ENCODE results near the gene WDR75. TPM values are rescaled to one million over a fixed set of nuclear protein-coding genes. Genes with fewer than 3 reads are reported as not detected.

The WDR75 gene
- total and polyA plus RNA-seq, 4 donors: 16.3 to 50.1 (median 23.2) TPM

- TF ChIP-seq, protein P1, sequence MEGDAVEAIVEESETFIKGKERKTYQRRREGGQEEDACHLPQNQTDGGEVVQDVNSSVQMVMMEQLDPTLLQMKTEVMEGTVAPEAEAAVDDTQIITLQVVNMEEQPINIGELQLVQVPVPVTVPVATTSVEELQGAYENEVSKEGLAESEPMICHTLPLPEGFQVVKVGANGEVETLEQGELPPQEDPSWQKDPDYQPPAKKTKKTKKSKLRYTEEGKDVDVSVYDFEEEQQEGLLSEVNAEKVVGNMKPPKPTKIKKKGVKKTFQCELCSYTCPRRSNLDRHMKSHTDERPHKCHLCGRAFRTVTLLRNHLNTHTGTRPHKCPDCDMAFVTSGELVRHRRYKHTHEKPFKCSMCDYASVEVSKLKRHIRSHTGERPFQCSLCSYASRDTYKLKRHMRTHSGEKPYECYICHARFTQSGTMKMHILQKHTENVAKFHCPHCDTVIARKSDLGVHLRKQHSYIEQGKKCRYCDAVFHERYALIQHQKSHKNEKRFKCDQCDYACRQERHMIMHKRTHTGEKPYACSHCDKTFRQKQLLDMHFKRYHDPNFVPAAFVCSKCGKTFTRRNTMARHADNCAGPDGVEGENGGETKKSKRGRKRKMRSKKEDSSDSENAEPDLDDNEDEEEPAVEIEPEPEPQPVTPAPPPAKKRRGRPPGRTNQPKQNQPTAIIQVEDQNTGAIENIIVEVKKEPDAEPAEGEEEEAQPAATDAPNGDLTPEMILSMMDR (IDR thresholded peaks at IDR 0.05; ENCODE audit: control extremely low read depth, extremely low read depth): no peak
- Histone ChIP-seq H3K9me3 (ENCODE audit: control insufficient read depth in 4 of 4, insufficient read depth in 3 of 4, low read length in 3 of 4) (no peaks in the 10 kb centered on the region), H3K27ac (ENCODE audit: low read depth in 1 of 2, low read length in 1 of 2) (peak overlapping the region in 1 of 2 donors; percentile 45), H3K4me1 (ENCODE audit: control insufficient read depth in 5 of 5, insufficient read depth in 5 of 5, low read length in 5 of 5) (peaks cover 0 to 33% (median 7%) of the 10 kb centered on the region in 5 donors), H3K27me3 (ENCODE audit: control insufficient read depth in 3 of 3, insufficient read depth in 3 of 3, low read length in 2 of 3) (no peaks in the 10 kb centered on the region), H3K4me3 (no peak overlapping the region), H3K9ac (ENCODE audit: insufficient read depth in 1 of 2, low read length in 2 of 2) (no peak overlapping the region), H3K36me3 (ENCODE audit: control insufficient read depth in 4 of 4, insufficient read depth in 4 of 4, low read length in 4 of 4) (no peaks in the 10 kb centered on the region)
- ATAC-seq (ENCODE audit: insufficient read depth, low FRiP score) (no peak), DNase-seq (no peak)
- WGBS, 2 donors: 98% methylated on average over 1 of the region's 1 CpG
These were observed 33.0 kb upstream of the WDR75 start for GRCh38 chr2:189408294-189408693.

- H3K4me1 ChIP-seq (ENCODE audit: control insufficient read depth in 5 of 5, insufficient read depth in 5 of 5, low read length in 5 of 5): peaks cover 0 to 33% (median 7%) of the 10 kb centered on the region in 5 donors
- H3K9me3 ChIP-seq (ENCODE audit: control insufficient read depth in 4 of 4, insufficient read depth in 3 of 4, low read length in 3 of 4): no peaks in the 10 kb centered on the region
- TF ChIP-seq, protein P1 (IDR thresholded peaks at IDR 0.05; ENCODE audit: control extremely low read depth, extremely low read depth): no peak
- DNase-seq: peak in 1 of 3 donors; percentile 3
- H3K27me3 ChIP-seq (ENCODE audit: control insufficient read depth in 3 of 3, insufficient read depth in 3 of 3, low read length in 2 of 3): no peaks in the 10 kb centered on the region
- WGBS, 2 donors: 92 to 94% methylated on average over 3 of the region's 3 CpGs
- no peak overlapping the region for H3K4me3 ChIP-seq
- no peak overlapping the region for H3K27ac ChIP-seq (ENCODE audit: low read depth in 1 of 2, low read length in 1 of 2)
- no peak overlapping the region for H3K9ac ChIP-seq (ENCODE audit: insufficient read depth in 1 of 2, low read length in 2 of 2)
- H3K36me3 ChIP-seq (ENCODE audit: control insufficient read depth in 4 of 4, insufficient read depth in 4 of 4, low read length in 4 of 4): no peaks in the 10 kb centered on the region
- ATAC-seq (ENCODE audit: insufficient read depth, low FRiP score): no peak
These were observed 32.1 kb upstream of the WDR75 start for GRCh38 chr2:189409131-189409530.

- DNase-seq: no peak
- Histone ChIP-seq H3K27me3 (ENCODE audit: control insufficient read depth in 3 of 3, insufficient read depth in 3 of 3, low read length in 2 of 3) (no peaks in the 10 kb centered on the region), H3K36me3 (ENCODE audit: control insufficient read depth in 4 of 4, insufficient read depth in 4 of 4, low read length in 4 of 4) (no peaks in the 10 kb centered on the region), H3K4me3 (no peak overlapping the region), H3K4me1 (ENCODE audit: control insufficient read depth in 5 of 5, insufficient read depth in 5 of 5, low read length in 5 of 5) (peaks cover 0 to 33% (median 7%) of the 10 kb centered on the region in 5 donors), H3K9ac (ENCODE audit: insufficient read depth in 1 of 2, low read length in 2 of 2) (no peak overlapping the region), H3K27ac (ENCODE audit: low read depth in 1 of 2, low read length in 1 of 2) (no peak overlapping the region), H3K9me3 (ENCODE audit: control insufficient read depth in 4 of 4, insufficient read depth in 3 of 4, low read length in 3 of 4) (no peaks in the 10 kb centered on the region)
- TF ChIP-seq, protein P1 (IDR thresholded peaks at IDR 0.05; ENCODE audit: control extremely low read depth, extremely low read depth): no peak
- ATAC-seq (ENCODE audit: insufficient read depth, low FRiP score): no peak
- 82 to 85% methylated on average over 1 of the region's 1 CpG for WGBS, 2 donors
These were observed 31.6 kb upstream of the WDR75 start for GRCh38 chr2:189409647-189410046.

- no peak overlapping the region for H3K27ac ChIP-seq (ENCODE audit: low read depth in 1 of 2, low read length in 1 of 2)
- H3K4me1 ChIP-seq (ENCODE audit: control insufficient read depth in 5 of 5, insufficient read depth in 5 of 5, low read length in 5 of 5): peaks cover 0 to 32% (median 7%) of the 10 kb centered on the region in 5 donors
- TF ChIP-seq, protein P1 (IDR thresholded peaks at IDR 0.05; ENCODE audit: control extremely low read depth, extremely low read depth): no peak
- H3K9ac ChIP-seq (ENCODE audit: insufficient read depth in 1 of 2, low read length in 2 of 2): peak overlapping the region in 1 of 2 donors; percentile 33
- DNase-seq (peak; percentile 60 to 96 (median 96)), ATAC-seq (ENCODE audit: insufficient read depth, low FRiP score) (peak; percentile 58)
- H3K27me3 ChIP-seq (ENCODE audit: control insufficient read depth in 3 of 3, insufficient read depth in 3 of 3, low read length in 2 of 3): no peaks in the 10 kb centered on the region
- H3K9me3 ChIP-seq (ENCODE audit: control insufficient read depth in 4 of 4, insufficient read depth in 3 of 4, low read length in 3 of 4): no peaks in the 10 kb centered on the region
- no peak overlapping the region for H3K4me3 ChIP-seq
- no peaks in the 10 kb centered on the region for H3K36me3 ChIP-seq (ENCODE audit: control insufficient read depth in 4 of 4, insufficient read depth in 4 of 4, low read length in 4 of 4)
- WGBS, 2 donors: 41 to 48% methylated on average over 5 of the region's 5 CpGs
These were observed 29.4 kb upstream of the WDR75 start for GRCh38 chr2:189411860-189412259.
